MV-4-11 (cell line): Measurements from ENCODE around the gene COX19.
A peak's percentile ranks its signal among the peaks of the same experiment; 100 is the strongest.

Experiments used
- DNase-seq: peaks from one replicate; lab custom pipeline; 2025; lab: John Stamatoyannopoulos, UW

Gene COX19

GRCh38 chr7:974820-975681 lies at the start of gene COX19:
Gene COX19 (minus strand): TSS chr7:975549. CDS start chr7:975509, 40 bp downstream.
- peak; percentile 70 for DNase-seq

GRCh38 chr7:1024331-1024841 lies 49.0 kb upstream of the COX19 start:
- DNase-seq: peak; percentile 90

- no peak for DNase-seq
Measured at GRCh38 chr7:1022801-1023465, 47.6 kb upstream of the COX19 start.

GRCh38 chr7:1022356-1022755 lies 47.0 kb upstream of the COX19 start:
- no peak for DNase-seq

- no peak for DNase-seq
Measured at GRCh38 chr7:1021931-1022330, 46.6 kb upstream of the COX19 start.

- no peak for DNase-seq
Measured at GRCh38 chr7:1021366-1021765, 46.0 kb upstream of the COX19 start.

- no peak for DNase-seq
Measured at GRCh38 chr7:1020849-1021251, 45.5 kb upstream of the COX19 start.

- DNase-seq: no peak
Measured at GRCh38 chr7:1019789-1020610, 44.7 kb upstream of the COX19 start.

GRCh38 chr7:1019255-1019785 lies 44.0 kb upstream of the COX19 start:
- DNase-seq: no peak

GRCh38 chr7:1018334-1018695 lies 43.0 kb upstream of the COX19 start:
- DNase-seq: no peak

- no peak for DNase-seq
Measured at GRCh38 chr7:1017586-1018333, 42.4 kb upstream of the COX19 start.

- DNase-seq: no peak
Measured at GRCh38 chr7:1016577-1017531, 41.5 kb upstream of the COX19 start.

- DNase-seq: no peak
Measured at GRCh38 chr7:1015196-1016121, 40.1 kb upstream of the COX19 start.

- DNase-seq: no peak
Measured at GRCh38 chr7:1014681-1015080, 39.3 kb upstream of the COX19 start.

- no peak for DNase-seq
Measured at GRCh38 chr7:1013581-1013980, 38.2 kb upstream of the COX19 start.

GRCh38 chr7:1012716-1013095 lies 37.4 kb upstream of the COX19 start:
- DNase-seq: no peak

GRCh38 chr7:1012004-1012715 lies 36.8 kb upstream of the COX19 start:
- no peak for DNase-seq

- DNase-seq: no peak
Measured at GRCh38 chr7:1011297-1012003, 36.1 kb upstream of the COX19 start.
